ENCODE data around the gene C16orf86. TPM values are rescaled to one million over a fixed set of nuclear protein-coding genes. Genes with fewer than 3 reads are reported as not detected.

Gene C16orf86, protein sequence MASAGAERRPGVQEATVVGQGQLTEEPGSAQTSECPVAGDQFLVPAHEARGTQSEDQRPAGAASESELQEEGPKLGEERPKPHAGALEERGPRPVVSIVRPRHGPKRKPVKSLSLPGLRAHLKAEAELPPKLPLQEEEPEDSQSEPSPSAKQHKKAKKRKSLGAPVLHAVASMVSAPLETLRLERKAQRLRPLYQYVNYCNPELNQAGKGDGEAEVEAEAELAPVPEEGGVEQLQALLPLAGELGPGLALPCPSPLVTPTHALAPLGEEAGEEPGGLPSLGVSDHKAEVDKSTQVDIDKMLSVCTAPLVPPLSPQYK
- 1 to 10 TPM; 5.0 to 8.3 (median 7.6) TPM for total RNA-seq

GRCh38 chr16:67666559-67667452 lies at the start of gene C16orf86, which contains the start of gene ENKD1:
TSS of gene C16orf86 (plus strand) at chr16:67666814. CDS start at chr16:67666971, 157 bp downstream.
TSS of gene ENKD1 (minus strand) at chr16:67666750. CDS start at chr16:67666442, 308 bp downstream.
- no peak for TF ChIP-seq CTCF (IDR thresholded peaks at IDR 0.05)
- ATAC-seq (ENCODE audit: low FRiP score) (peak; percentile 49), DNase-seq (ENCODE audit: low spot score) (no peak)

DNA sequence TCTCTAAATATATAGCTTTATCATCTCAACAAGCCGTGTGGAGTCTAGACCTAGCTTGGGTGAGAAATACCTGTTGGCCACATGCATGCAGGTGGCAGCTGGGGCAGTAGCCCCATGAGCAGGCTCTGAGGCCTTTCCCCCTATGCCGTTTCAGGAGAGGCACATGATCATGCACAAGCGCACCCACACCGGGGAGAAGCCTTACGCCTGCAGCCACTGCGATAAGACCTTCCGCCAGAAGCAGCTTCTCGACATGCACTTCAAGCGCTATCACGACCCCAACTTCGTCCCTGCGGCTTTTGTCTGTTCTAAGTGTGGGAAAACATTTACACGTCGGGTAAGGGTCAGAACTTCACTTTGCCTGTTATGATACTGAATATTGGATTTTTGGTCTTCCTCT lies 38.4 kb upstream of the C16orf86 start:
- DNase-seq (ENCODE audit: low spot score) (no peak), ATAC-seq (ENCODE audit: low FRiP score) (no peak)
- no peak for TF ChIP-seq CTCF (IDR thresholded peaks at IDR 0.05)

DNA sequence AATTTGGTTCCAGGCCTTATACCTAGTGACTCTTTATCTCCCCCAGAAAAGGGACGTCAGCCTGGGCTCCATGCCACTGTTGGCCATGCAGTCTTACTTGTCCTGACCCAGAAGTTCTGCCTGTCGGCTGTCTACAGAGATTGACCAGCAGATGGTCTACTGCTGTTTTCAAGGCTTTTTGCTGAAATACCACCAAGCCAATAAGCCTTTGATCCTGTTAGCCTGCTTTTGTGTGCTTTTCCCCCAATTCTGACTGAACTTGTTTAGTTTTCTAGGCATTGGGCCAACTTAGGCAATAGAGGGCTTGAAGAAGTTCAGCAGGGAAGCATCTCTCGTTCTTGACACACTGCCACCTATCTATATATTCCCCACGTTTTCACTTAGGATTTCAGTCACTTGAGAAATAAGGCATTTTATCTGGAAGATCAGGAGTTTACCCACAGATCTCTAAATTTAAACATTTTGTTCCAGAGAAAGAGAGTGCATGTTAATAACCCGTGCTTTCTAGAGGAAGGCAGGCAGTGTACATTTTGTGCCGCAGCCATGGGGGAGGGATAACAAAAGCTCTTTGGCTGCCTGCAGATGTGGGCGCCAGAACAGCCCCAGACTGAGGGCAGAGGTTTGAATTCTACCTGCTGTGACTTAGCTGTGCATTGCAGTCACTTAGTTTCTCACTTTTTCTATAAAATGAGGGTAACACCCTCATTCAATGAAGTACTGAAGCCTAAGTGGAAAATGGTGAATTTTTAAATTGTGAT lies 34.0 kb upstream of the C16orf86 start:
- no peak for TF ChIP-seq CTCF (IDR thresholded peaks at IDR 0.05)
- ATAC-seq (ENCODE audit: low FRiP score) (no peak), DNase-seq (ENCODE audit: low spot score) (no peak)

DNA sequence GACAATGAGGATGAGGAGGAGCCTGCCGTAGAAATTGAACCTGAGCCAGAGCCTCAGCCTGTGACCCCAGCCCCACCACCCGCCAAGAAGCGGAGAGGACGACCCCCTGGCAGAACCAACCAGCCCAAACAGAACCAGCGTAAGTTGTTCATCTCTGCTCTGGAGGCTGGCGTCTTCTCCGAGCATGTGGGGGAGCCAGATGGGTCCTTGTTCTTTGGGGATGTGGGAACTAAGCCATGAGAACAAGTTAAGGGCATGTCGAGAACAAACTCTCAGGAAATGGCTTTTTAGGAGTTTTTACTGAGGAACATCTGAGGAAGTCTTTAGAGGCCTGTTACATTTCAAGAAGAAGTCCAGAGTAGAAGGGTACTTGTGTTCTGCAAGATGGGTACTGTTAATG lies 29.9 kb upstream of the C16orf86 start:
- DNase-seq (ENCODE audit: low spot score), result no peak
- ATAC-seq (ENCODE audit: low FRiP score), result no peak
- no peak for TF ChIP-seq CTCF (IDR thresholded peaks at IDR 0.05)

- ATAC-seq (ENCODE audit: low FRiP score), result no peak
- no peak for TF ChIP-seq CTCF (IDR thresholded peaks at IDR 0.05)
- no peak for DNase-seq (ENCODE audit: low spot score)
Observed at GRCh38 chr16:67637625-67638024, 29.0 kb upstream of the C16orf86 start.

- TF ChIP-seq CTCF (IDR thresholded peaks at IDR 0.05), result no peak
- ATAC-seq (ENCODE audit: low FRiP score) (peak; percentile 15), DNase-seq (ENCODE audit: low spot score) (no peak)
Observed at GRCh38 chr16:67641779-67642708, 24.6 kb upstream of the C16orf86 start.
